Keratinocyte (primary cell): Measurements from ENCODE around the gene APOBR. TPM values are rescaled to one million over a fixed set of nuclear protein-coding genes. Genes with fewer than 3 reads are reported as not detected.

Experiments used
- DNase-seq: peaks from one replicate; pipeline ENCODE4 v3.0.0-alpha.2; 2011; ENCODE audit warnings: low read depth, missing footprints, low spot score
- FAIRE-seq: peaks from 2 replicates; lab custom pipeline; 2011; peaks lifted over from hg19 to GRCh38; lab: Jason Lieb, UNC
- H2AFZ ChIP-seq: 2 replicates; pipeline ENCODE4 v1.6.0; 2012; ENCODE audit warnings: low read length, control low read depth, inconsistent platforms; ENCODE audit not compliant: control insufficient read depth
- H3K27ac ChIP-seq: 2 replicates; pipeline ENCODE4 v1.5.1; 2011; ENCODE audit warnings: low read length; ENCODE audit not compliant: control insufficient read depth, insufficient read depth
- H3K27me3 ChIP-seq: 3 replicates; pipeline ENCODE4 v1.6.0; 2011; ENCODE audit warnings: low read length; ENCODE audit not compliant: control insufficient read depth, insufficient read depth; ENCODE audit errors: extremely low read depth
- H3K36me3 ChIP-seq, 2 experiments: 2 replicates in 1 of 2; 3 replicates in 1 of 2; pipeline ENCODE4 v1.5.1; 2011; ENCODE audit warnings: low read length in 2 of 2, mild to moderate bottlenecking in 1 of 2; ENCODE audit not compliant: control insufficient read depth in 2 of 2, insufficient read depth in 2 of 2; ENCODE audit errors: extremely low read depth in 1 of 2
- H3K4me1 ChIP-seq: 3 replicates; pipeline ENCODE4 v1.5.1; 2011; ENCODE audit warnings: low read length; ENCODE audit not compliant: control insufficient read depth, insufficient read depth; ENCODE audit errors: extremely low read depth
- H3K4me2 ChIP-seq: 3 replicates; pipeline ENCODE4 v1.6.0; 2011; ENCODE audit warnings: low read depth, low read length; ENCODE audit not compliant: control insufficient read depth, insufficient read depth; ENCODE audit errors: extremely low read depth
- H3K4me3 ChIP-seq, 3 experiments: fragments of 200-600 bp in 1 of 3; sonication (generic) in 1 of 3; 2 replicates in 2 of 3; 3 replicates in 1 of 3; pipeline ENCODE4 v1.5.1; 2011 to 2016; ENCODE audit warnings: low read length in 3 of 3, mild to moderate bottlenecking in 3 of 3, control low read depth in 2 of 3, inconsistent platforms in 1 of 3, low read depth in 1 of 3, mixed read lengths in 1 of 3, mixed run types in 1 of 3, moderate library complexity in 1 of 3; ENCODE audit not compliant: control insufficient read depth in 2 of 3, insufficient read depth in 2 of 3; ENCODE audit errors: extremely low read depth in 1 of 3
- H3K79me2 ChIP-seq: 2 replicates; pipeline ENCODE4 v1.6.0; 2012; ENCODE audit warnings: low read length; ENCODE audit not compliant: control insufficient read depth, insufficient read depth
- H3K9ac ChIP-seq: 3 replicates; pipeline ENCODE4 v1.6.0; 2011; ENCODE audit warnings: low read length; ENCODE audit not compliant: control insufficient read depth, insufficient read depth; ENCODE audit errors: extremely low read depth
- H3K9me1 ChIP-seq: 3 replicates; pipeline ENCODE4 v1.6.0; 2011; ENCODE audit warnings: low read length; ENCODE audit not compliant: control insufficient read depth, insufficient read depth; ENCODE audit errors: extremely low read depth
- H3K9me3 ChIP-seq: 2 replicates; pipeline ENCODE4 v1.5.1; 2012; ENCODE audit warnings: low read depth, low read length; ENCODE audit not compliant: control insufficient read depth
- H4K20me1 ChIP-seq: 3 replicates; pipeline ENCODE4 v1.6.0; 2011; ENCODE audit warnings: low read length; ENCODE audit not compliant: control insufficient read depth, insufficient read depth; ENCODE audit errors: extremely low read depth
- CTCF ChIP-seq, 3 experiments: IDR thresholded peaks in 1 of 3; conservative IDR thresholded peaks in 1 of 3; optimal IDR thresholded peaks in 1 of 3; 2 replicates in 2 of 3; 3 replicates in 1 of 3; pipeline versions ENCODE3 to v1.5.1; 2011; ENCODE audit warnings: low read length in 3 of 3, mild to moderate bottlenecking in 3 of 3, moderate library complexity in 2 of 3, control low read depth in 1 of 3, inconsistent platforms in 1 of 3; ENCODE audit not compliant: insufficient read depth in 2 of 3; ENCODE audit errors: extremely low read depth in 1 of 3
- EZH2 ChIP-seq: IDR thresholded peaks from one replicate; pipeline ENCODE4 v1.6.1; 2012; ENCODE audit warnings: inconsistent platforms, mild to moderate bottlenecking, low read length, moderate library complexity
- dilution Hi-C: fragments of 300-500 bp; cut with MboI; formaldehyde crosslinking; loops from one replicate; pipeline ENCODE4 v1.7.0; 2020; ENCODE audit warnings: low sequenced_read_pairs; ENCODE audit not compliant: extremely low pct_ligation_motif_present
- polyA plus RNA-seq, 5 experiments: library from polyadenylated mRNA; depleted of rRNA in 3 of 5; stranded (reverse) in 3 of 5; stranded (forward) in 1 of 5; unstranded in 1 of 5; fragments of >200 nt; gene quantifications; 1 replicate in 1 of 5; 2 replicates in 3 of 5; 3 replicates in 1 of 5; pipeline versions ENCODE4 v1.2.1 to v1.2.3, GENCODE V29; 2011 to 2012; ENCODE audit warnings: missing spikeins in 2 of 5, low read depth in 1 of 5, low replicate concordance in 1 of 5

APOBR gene
- polyA plus RNA-seq, 1 donor (not counting 4 experiments of a cell fraction or from before 2014, with no cell fraction given), result 0.04 TPM

- dilution Hi-C loops, result no loop called here
- Histone ChIP-seq H3K9me1 (no peaks in the 10 kb centered on the region), H3K4me2 (no peak overlapping the region), H3K4me3 (no peak overlapping the region), H3K27me3 (peaks cover 5% of the 10 kb centered on the region), H4K20me1 (no peaks in the 10 kb centered on the region), H3K36me3 (no peaks in the 10 kb centered on the region), H3K27ac (no peak overlapping the region), H3K9me3 (no peaks in the 10 kb centered on the region), H3K79me2 (no peaks in the 10 kb centered on the region), H2AFZ (no peak overlapping the region), H3K9ac (no peak overlapping the region), H3K4me1 (no peaks in the 10 kb centered on the region)
- no peak for FAIRE-seq
- no peak for DNase-seq
- TF ChIP-seq EZH2 (no peak), CTCF (optimal IDR thresholded peaks at IDR 0.05 in 1 of 3, IDR thresholded peaks at IDR 0.05 in 1 of 3, conservative IDR thresholded peaks at IDR 0.05 in 1 of 3; ENCODE audit: extremely low read depth in 1 of 3, insufficient read depth in 2 of 3, low read length in 3 of 3) (no peak)
These were observed 2.9 kb downstream of the APOBR start for GRCh38 chr16:28497386-28497785.

- Histone ChIP-seq H2AFZ (no peak overlapping the region), H3K9ac (no peak overlapping the region), H4K20me1 (no peaks in the 10 kb centered on the region), H3K4me1 (no peaks in the 10 kb centered on the region), H3K9me3 (no peaks in the 10 kb centered on the region), H3K79me2 (no peaks in the 10 kb centered on the region), H3K27me3 (peaks cover 9% of the 10 kb centered on the region), H3K4me3 (no peak overlapping the region), H3K27ac (no peak overlapping the region), H3K36me3 (no peaks in the 10 kb centered on the region), H3K4me2 (no peak overlapping the region), H3K9me1 (no peaks in the 10 kb centered on the region)
- no peak for DNase-seq
- TF ChIP-seq CTCF (optimal IDR thresholded peaks at IDR 0.05 in 1 of 3, IDR thresholded peaks at IDR 0.05 in 1 of 3, conservative IDR thresholded peaks at IDR 0.05 in 1 of 3; ENCODE audit: extremely low read depth in 1 of 3, insufficient read depth in 2 of 3, low read length in 3 of 3) (no peak), EZH2 (no peak)
- no peak for FAIRE-seq
- dilution Hi-C loops, result no loop called here
These were observed 3.6 kb downstream of the APOBR start for GRCh38 chr16:28497861-28498599.
